HG03575 (cell line): ENCODE measurements around the gene PGAM2.

ENCODE experiments used
- ATAC-seq: cut with Tn5 transposase; IDR thresholded peaks from one replicate; pipeline ENCODE4 v1.9.1; 2021; ENCODE audit not compliant: unreplicated experiment, insufficient number of reproducible peaks, low FRiP score; ENCODE audit errors: extremely low read depth

PGAM2 gene

DNA sequence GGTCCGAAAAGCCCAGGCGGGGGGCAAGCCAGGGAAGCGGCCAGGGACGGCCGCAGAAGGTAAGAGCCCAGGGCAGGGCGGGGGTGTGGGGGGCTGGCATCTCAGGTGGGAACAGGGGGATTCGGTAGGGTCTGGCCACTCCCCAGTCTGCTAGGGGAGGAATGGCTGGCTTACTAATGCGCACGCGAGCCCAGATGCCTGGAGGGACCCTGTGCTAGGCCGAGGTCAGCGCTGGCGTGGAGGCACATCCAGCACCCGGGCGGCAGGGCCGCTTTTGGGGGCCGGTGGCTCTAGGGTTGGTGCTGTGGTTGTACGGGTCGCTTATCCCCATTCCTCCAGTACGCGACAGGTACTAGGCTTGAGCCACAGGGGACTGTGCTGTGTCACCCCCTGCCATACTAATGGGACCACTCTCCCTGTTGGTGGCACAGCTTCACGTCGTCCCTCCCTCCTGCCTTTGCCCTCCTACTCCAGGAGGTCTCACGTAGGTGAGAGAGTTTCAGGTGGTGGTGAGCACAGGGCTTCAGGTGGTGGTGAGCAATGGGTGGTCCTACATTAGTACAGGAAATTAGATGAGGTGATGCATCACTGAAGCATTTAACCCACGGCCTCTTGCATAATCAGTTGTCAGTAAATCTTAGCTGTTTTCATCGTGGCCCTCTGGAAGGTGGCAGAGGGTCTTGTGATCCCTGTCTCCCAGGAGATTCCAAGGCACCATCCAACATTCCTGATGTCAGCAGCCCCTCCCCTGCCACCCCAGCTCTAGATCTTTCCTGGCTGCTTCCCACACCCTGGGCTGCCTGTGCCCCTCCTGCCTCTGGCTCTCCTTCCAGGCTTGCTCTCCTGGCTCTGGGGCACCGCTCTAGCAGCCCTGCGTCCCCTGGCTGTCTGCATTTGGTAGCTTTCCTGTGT, 39.7 kb upstream of the PGAM2 start:
- no peak for ATAC-seq

DNA sequence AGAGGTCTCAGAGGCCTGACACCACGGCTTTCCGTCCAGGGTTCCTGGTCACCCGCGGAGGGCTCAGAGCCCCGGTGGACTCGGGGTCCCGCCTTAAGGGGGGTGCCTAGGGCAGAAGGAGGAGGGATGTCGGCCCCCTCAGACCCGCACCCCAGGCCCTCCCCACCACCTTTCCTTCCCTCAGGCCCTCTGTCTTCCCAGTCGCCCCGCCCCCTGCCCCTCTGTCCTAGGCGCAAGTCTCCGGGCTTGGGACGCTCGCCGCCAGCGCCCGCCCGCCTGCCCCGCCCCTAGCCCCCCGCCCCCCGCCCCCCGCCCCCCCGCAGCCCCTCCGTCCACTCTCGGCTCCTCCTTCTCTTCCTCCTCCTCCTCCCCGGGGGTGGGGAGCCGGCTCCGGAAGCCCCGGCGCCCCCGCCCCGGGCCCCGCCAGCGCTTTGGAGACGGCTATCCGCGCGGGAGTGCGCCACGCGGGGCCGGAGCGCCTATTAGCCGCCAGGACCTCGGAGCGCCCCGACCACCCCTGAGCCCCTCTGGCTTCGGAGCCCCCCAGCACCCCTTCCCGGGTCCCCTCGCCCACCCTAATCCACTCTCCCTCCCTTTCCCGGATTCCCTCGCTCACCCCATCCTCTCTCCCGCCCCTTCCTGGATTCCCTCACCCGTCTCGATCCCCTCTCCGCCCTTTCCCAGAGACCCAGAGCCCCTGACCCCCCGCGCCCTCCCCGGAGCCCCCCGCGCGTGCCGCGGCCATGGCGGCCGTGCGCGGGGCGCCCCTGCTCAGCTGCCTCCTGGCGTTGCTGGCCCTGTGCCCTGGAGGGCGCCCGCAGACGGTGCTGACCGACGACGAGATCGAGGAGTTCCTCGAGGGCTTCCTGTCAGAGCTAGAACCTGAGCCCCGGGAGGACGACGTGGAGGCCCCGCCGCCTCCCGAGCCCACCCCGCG, 38.8 kb upstream of the PGAM2 start, which contains the start of gene AEBP1:
Gene AEBP1, plus strand, starts transcription at position 423 of the 937 bp plus-strand sequence. Its CDS starts 321 bp downstream, at position 744.
- no peak for ATAC-seq

GRCh38 chr7:44103566-44103922, 38.2 kb upstream of the PGAM2 start:
- no peak for ATAC-seq

DNA sequence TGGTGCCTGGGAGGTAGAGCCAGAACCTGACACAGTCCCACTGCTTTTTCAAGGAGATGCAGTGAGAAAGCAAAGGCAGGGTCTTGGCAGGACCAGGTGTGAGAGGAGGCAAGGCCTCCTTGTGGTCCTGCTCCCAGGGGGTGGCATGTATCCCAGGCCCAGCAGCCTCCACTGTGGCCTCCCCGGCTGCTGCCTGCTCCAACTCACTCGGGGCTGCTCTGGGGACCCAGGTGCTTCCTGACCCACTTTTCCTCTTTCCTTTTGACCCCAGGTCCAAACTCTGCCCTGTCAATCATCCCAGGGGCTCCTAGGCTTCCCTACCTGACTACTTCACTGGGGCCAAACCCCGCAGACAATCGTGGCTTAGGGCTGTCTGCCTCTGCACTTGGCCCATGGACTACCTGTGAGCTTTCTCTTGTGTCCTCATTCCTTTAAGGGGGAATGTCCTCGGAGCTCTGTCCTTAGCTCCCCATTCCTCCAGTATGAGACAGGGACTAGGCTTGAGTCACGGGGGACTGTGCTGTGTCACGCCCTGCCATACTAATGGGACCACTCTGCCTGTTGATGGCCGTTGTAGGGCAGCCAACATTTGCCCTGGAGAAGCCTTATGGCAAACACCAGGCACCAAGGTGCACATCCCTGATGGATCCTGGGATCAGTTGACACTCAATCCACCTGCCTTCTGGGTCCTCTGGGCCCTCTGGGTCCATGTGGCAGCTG, 37.6 kb upstream of the PGAM2 start:
- no peak for ATAC-seq

DNA sequence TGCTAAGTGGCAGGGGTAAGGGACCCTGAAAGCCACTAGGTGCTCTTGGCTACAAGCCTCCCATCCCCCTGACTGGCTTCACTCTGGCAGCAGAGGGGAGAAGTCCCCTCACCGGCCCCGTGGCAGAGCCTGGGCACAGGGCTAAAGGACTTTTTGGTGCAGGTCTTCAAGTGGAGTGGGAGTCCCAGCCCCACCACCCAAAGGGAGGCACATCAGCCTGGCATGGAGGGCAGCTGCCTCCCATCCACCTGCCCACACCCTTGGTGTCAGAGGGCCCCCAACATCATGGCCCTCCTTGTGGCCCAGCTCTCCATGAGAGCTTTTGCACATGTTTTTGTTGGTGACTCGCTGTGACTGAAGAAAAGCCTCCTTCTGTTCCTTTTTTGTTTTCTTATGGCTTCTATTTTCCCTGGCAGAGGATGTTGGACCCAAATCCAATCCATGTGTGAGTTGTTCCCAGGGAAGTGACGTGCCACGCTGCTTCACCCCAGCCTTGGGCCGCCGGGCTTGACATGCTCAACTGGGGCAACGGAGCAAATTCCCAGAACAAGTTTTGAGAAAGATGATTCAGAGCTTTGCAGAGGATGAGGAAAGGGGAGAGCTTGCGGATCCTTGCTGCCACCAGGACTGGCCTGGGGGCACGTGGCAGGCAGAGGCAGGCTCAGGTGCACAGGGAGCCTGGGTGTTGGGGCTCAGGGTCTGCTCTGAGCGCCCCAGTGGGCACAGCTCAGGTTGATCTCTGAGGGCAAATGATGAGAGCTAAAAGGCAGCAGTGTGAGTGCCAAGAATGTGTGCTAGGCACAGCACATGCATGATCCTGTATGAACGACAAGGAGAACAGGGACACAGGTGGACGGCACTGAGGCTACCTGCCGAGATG, 36.8 kb upstream of the PGAM2 start:
- ATAC-seq, result no peak

DNA sequence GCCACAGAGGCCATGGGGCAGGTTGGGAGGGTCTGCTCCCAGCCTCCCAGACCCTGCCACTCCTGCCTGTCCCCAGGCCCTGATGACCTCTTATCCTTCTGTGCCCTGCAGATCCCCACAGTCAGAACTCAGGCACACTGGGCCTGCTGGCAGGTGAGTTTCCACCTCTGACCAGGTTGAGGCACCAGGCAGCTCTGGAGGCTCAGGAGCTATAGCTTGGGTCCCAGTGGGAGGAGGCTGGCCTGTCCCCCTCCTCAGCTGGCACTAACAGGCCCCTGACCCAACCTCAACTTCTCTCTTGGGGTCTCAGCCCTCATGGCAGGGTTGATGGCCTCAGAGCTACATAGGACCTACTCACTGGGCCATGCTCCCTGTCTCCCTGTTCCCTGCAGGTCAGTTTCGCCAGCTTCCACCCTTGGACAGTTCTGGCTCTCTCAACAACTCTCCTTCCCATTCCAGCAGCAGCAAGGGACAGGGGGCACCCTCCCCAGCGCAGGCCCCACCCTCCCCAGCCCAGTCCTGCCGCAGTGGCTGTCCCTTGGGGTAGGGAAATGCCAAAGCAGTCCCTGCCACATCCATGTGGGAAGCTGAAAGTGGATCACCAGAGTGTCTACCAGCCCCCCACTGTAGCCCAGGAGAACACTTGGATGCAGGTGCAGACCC, 36.1 kb upstream of the PGAM2 start:
- ATAC-seq, result no peak

GRCh38 chr7:44100458-44101302, 35.3 kb upstream of the PGAM2 start:
- ATAC-seq, result no peak

DNA sequence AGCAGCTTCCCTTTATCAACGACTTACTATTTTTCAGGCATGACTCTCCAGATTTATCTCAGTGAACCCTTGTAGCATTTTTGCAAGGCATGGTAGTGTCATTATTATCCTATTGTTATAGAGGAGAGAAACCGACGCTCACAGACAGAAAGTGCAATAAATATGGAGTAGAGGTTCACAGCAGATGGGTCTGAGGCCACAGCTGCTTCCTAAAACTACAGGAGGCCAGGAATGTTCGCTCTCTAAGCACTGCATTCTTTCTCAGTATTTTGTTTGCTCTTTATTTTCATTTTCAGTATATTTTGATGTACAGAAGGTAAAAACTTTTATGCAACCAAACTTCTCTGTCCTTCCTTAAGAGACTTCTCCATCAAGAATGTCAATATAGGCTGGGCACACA, 34.3 kb upstream of the PGAM2 start:
- no peak for ATAC-seq

- no peak for ATAC-seq
Observed at GRCh38 chr7:44098092-44099068, 33.0 kb upstream of the PGAM2 start.

DNA sequence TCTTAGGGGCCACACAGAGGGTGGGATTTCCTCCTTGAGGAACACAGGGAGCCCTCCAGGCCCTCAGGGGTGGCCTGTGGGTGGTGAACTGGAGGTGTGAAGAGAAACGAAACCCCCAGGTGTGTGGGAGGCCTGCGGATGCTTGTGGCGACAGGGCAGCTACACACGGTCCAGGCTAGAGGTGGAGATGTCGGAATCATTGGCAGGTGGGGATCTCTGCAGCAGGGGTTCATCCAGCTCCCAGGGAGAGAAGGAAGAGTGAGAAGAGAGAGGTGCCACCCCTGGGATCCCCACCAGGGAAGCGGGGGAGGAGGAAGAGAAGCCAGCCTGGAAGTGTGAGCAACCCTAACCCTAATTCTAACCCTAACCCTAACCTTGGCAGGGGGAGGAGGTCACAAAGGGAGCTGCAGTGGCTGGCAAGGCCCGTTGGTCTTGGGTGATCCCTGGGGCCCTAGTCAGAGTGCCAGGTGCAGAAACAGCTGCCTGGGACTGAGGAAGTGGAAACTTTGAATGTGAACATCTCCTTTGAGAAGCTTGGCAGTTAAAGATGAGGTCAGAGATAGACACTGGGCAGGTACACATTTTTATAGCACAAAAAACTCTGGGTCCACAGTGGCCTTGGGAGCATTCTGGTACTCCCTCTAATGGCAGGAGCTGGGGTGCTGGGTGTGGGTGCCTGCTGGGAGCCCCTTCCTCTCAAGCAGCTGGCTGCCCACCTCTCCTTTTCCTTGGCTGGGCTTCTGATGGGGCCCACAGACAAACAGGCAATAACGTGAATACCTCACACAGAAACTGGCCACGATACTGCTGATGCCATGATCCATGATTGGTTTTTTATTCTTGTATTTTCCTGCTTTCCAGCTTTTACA, 31.9 kb upstream of the PGAM2 start:
- no peak for ATAC-seq

GRCh38 chr7:44096326-44096881, 31.0 kb upstream of the PGAM2 start:
- ATAC-seq, result no peak

GRCh38 chr7:44095781-44096180, 30.4 kb upstream of the PGAM2 start:
- ATAC-seq, result no peak

DNA sequence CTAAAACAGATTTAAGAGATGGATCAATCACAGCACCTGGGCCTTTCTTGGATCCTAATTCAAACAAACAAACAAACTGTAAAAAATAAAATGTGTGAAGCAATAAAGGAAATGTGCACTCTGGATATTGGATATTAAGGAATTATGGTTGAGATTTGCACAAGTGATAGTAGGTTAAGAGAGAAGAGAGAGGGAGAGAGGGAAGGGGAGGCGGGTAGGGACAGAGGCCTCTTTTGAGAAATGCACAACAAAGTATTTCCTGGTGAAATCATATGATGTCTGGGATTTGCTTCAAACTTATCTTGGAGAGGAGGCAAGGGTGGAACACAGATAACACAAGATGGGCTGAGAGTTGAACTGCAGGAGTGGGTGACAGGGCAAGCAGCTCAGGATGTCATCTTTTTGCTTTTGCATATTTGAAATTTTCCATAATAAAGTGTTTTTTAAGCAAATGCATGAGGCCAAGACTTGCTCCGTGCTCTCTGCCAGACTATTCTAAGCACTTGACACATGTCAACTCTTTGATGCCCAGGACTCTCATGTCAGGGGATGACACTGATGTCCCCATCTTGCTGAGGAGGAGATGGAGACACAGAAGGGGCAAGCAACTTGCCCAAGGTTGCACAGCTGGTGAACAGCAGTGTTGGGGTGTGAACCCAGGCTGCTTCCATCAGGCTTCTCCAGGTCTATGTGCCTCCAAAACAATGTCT, 29.7 kb upstream of the PGAM2 start:
- no peak for ATAC-seq

GRCh38 chr7:44094365-44094764, 29.0 kb upstream of the PGAM2 start:
- ATAC-seq, result no peak
